Neural cell (in vitro differentiated cells): ENCODE measurements around the gene XXYLT1. TPM values are rescaled to one million over a fixed set of nuclear protein-coding genes. Genes with fewer than 3 reads are reported as not detected.

Source experiments
- H2AFZ ChIP-seq: fragments of 200-600, 300-800 bp; sonication (generic), shearing (Covaris generic); 2 replicates; pipeline ENCODE4 v1.6.0; 2014; ENCODE audit warnings: low read depth, mild to moderate bottlenecking, antibody characterized with exemption, low read length, moderate library complexity
- H3F3A ChIP-seq: fragments of 200-600 bp; shearing (Covaris generic); 2 replicates; pipeline ENCODE4 v1.6.1; 2016; ENCODE audit warnings: mild to moderate bottlenecking, moderate library complexity, mixed read lengths, antibody characterized with exemption, low read length; ENCODE audit not compliant: insufficient read depth, poor library complexity, severe bottlenecking
- H3K27ac ChIP-seq: fragments of 200-600, 300-800 bp; sonication (generic), shearing (Covaris generic); 2 replicates; pipeline ENCODE4 v1.5.1; 2014; ENCODE audit warnings: mild to moderate bottlenecking, low read length, moderate library complexity
- H3K27me3 ChIP-seq: fragments of 300-800, 200-600 bp; sonication (generic), shearing (Covaris generic); 2 replicates; pipeline ENCODE4 v1.6.0; 2014; ENCODE audit warnings: mild to moderate bottlenecking, low read depth, low read length, moderate library complexity; ENCODE audit not compliant: insufficient read depth
- H3K36me3 ChIP-seq: fragments of 300-800, 200-600 bp; sonication (generic), shearing (Covaris generic); 2 replicates; pipeline ENCODE4 v1.5.1; 2014; ENCODE audit warnings: mild to moderate bottlenecking, antibody characterized with exemption, low read length, moderate library complexity; ENCODE audit not compliant: insufficient read depth
- H3K4me2 ChIP-seq: fragments of 300-800, 200-600 bp; sonication (generic), shearing (Covaris generic); 2 replicates; pipeline ENCODE4 v1.6.0; 2014; ENCODE audit warnings: mild to moderate bottlenecking, low read length
- H3K4me3 ChIP-seq: fragments of 300-800, 200-600 bp; sonication (generic), shearing (Covaris generic); 2 replicates; pipeline ENCODE4 v1.5.1; 2014; ENCODE audit warnings: mild to moderate bottlenecking, low read length, moderate library complexity
- H3K79me2 ChIP-seq: fragments of 200-600 bp; shearing (Covaris generic); replicated peaks from 2 replicates; pipeline ENCODE4 v1.6.0; 2014; ENCODE audit warnings: mild to moderate bottlenecking, low read length, moderate library complexity; ENCODE audit not compliant: insufficient read depth
- H3K9ac ChIP-seq: fragments of 300-800, 200-600 bp; sonication (generic), shearing (Covaris generic); 2 replicates; pipeline ENCODE4 v1.6.1; 2016; ENCODE audit warnings: mild to moderate bottlenecking, low read length, mixed read lengths
- H3K9me2 ChIP-seq: fragments of 200-600 bp; shearing (Covaris generic); 2 replicates; pipeline ENCODE4 v1.6.1; 2016; ENCODE audit warnings: mild to moderate bottlenecking, low read length, mixed read lengths; ENCODE audit not compliant: insufficient read depth
- H3K9me3 ChIP-seq: fragments of 200-600, 300-800 bp; sonication (generic), shearing (Covaris generic); 2 replicates; pipeline ENCODE4 v1.6.1; 2016; ENCODE audit warnings: mild to moderate bottlenecking, mixed run types, low read length, moderate library complexity, mixed read lengths
- H4K20me1 ChIP-seq: fragments of 200-600 bp; shearing (Covaris generic); 2 replicates; pipeline ENCODE4 v1.6.1; 2016; ENCODE audit warnings: mild to moderate bottlenecking, mixed run types; ENCODE audit not compliant: insufficient read depth
- EP300 ChIP-seq: fragments of 450-650 bp; conservative IDR thresholded peaks from 2 replicates; pipeline ENCODE4 v1.6.1; 2014; ENCODE audit warnings: antibody characterized with exemption, mild to moderate bottlenecking, moderate library complexity; ENCODE audit not compliant: poor library complexity, severe bottlenecking
- EZH2 ChIP-seq: fragments of 200-600, 300-800 bp; shearing (Covaris generic), sonication (generic); IDR thresholded peaks from 2 replicates; pipeline ENCODE4 v1.6.1; 2014; ENCODE audit warnings: antibody characterized with exemption, low read length, borderline replicate concordance, mild to moderate bottlenecking; ENCODE audit not compliant: insufficient read depth, poor library complexity, severe bottlenecking
- MXI1 ChIP-seq: fragments of 450-650 bp; conservative IDR thresholded peaks from 2 replicates; pipeline ENCODE4 v1.6.1; 2014; ENCODE audit warnings: antibody characterized with exemption, mild to moderate bottlenecking; ENCODE audit not compliant: poor library complexity, severe bottlenecking
- POLR2AphosphoS5 ChIP-seq: IDR thresholded peaks from 2 replicates; pipeline ENCODE4 v1.6.1; 2012
- RAD21 ChIP-seq: fragments of 450-650 bp; conservative IDR thresholded peaks from 2 replicates; pipeline ENCODE4 v1.6.1; 2014; ENCODE audit warnings: antibody characterized with exemption, mild to moderate bottlenecking, moderate library complexity
- SMC3 ChIP-seq: fragments of 450-650 bp; conservative IDR thresholded peaks from 2 replicates; pipeline ENCODE4 v1.6.1; 2014; ENCODE audit warnings: antibody characterized with exemption, mild to moderate bottlenecking, moderate library complexity; ENCODE audit not compliant: poor library complexity
- polyA plus RNA-seq: library from polyadenylated mRNA; depleted of rRNA; stranded (reverse); fragments of >200 nt; gene quantifications from 2 replicates; pipeline ENCODE4 v1.2.3, GENCODE V29; 2014
- TF ChIP-seq, protein P1 (sequence below): fragments of 450-650 bp; IDR thresholded peaks from 2 replicates; pipeline ENCODE4 v1.5.1; 2014; ENCODE audit warnings: antibody characterized with exemption, mild to moderate bottlenecking, moderate library complexity; ENCODE audit not compliant: poor library complexity, severe bottlenecking
- TF ChIP-seq, protein P2 (sequence below): IDR thresholded peaks from 2 replicates; pipeline ENCODE4 v1.6.1; 2012; ENCODE audit warnings: borderline replicate concordance

Gene XXYLT1
- polyA plus RNA-seq, 1 donor from 2014 or later = 25.4 TPM

DNA sequence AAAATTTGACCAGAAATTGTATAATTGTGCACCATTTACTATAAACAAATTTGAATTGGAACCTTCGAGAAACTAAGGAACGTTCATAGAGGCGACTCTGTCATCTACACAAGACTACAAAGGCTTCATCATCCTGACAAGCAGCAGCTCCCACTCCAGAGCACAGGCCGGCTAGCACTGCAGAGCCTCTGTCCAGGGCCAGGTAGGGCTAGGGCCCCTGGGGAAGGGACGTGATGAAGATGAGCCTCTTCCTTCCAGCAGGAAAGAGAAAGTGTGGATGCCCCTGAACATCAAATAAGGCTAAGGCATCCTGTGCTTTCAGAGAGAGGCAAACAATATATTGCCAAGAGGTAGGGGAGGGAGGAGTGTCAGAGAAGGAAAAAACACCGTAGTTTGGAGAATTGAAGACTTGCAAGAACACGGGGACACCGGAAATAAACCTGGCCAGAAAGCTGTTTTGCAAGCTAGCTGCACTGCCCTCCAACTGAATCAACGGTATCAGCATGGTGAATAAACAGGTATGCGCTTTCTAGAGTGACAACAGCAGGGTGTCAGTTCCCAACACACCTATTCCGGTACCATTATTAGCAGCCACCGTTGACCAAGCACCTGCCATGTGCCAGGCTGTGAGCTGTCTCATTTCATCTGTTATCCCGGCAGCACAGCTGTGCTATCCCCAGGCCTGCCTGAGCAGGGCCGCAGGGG lies 12.4 kb downstream of the XXYLT1 start:
- H3K27me3 ChIP-seq = no peaks in the 10 kb centered on the region
- H3K4me2 ChIP-seq = no peak overlapping the region
- H3K4me3 ChIP-seq = peak overlapping the region; percentile 78
- H2AFZ ChIP-seq = no peak overlapping the region
- H3K27ac ChIP-seq = no peak overlapping the region
- H3K9me3 ChIP-seq = no peaks in the 10 kb centered on the region
- TF ChIP-seq MXI1 (no peak), EZH2 (no peak), SMC3 (peak; percentile 22)
- TF ChIP-seq, protein P1, sequence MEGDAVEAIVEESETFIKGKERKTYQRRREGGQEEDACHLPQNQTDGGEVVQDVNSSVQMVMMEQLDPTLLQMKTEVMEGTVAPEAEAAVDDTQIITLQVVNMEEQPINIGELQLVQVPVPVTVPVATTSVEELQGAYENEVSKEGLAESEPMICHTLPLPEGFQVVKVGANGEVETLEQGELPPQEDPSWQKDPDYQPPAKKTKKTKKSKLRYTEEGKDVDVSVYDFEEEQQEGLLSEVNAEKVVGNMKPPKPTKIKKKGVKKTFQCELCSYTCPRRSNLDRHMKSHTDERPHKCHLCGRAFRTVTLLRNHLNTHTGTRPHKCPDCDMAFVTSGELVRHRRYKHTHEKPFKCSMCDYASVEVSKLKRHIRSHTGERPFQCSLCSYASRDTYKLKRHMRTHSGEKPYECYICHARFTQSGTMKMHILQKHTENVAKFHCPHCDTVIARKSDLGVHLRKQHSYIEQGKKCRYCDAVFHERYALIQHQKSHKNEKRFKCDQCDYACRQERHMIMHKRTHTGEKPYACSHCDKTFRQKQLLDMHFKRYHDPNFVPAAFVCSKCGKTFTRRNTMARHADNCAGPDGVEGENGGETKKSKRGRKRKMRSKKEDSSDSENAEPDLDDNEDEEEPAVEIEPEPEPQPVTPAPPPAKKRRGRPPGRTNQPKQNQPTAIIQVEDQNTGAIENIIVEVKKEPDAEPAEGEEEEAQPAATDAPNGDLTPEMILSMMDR = peak; percentile 10
- H4K20me1 ChIP-seq = no peaks in the 10 kb centered on the region
- no peaks in the 10 kb centered on the region for H3K36me3 ChIP-seq
- peak overlapping the region; percentile 80 for H3K9ac ChIP-seq
- peaks cover 4% of the 10 kb centered on the region for H3K79me2 ChIP-seq
- no peaks in the 10 kb centered on the region for H3F3A ChIP-seq
- no peaks in the 10 kb centered on the region for H3K9me2 ChIP-seq

DNA sequence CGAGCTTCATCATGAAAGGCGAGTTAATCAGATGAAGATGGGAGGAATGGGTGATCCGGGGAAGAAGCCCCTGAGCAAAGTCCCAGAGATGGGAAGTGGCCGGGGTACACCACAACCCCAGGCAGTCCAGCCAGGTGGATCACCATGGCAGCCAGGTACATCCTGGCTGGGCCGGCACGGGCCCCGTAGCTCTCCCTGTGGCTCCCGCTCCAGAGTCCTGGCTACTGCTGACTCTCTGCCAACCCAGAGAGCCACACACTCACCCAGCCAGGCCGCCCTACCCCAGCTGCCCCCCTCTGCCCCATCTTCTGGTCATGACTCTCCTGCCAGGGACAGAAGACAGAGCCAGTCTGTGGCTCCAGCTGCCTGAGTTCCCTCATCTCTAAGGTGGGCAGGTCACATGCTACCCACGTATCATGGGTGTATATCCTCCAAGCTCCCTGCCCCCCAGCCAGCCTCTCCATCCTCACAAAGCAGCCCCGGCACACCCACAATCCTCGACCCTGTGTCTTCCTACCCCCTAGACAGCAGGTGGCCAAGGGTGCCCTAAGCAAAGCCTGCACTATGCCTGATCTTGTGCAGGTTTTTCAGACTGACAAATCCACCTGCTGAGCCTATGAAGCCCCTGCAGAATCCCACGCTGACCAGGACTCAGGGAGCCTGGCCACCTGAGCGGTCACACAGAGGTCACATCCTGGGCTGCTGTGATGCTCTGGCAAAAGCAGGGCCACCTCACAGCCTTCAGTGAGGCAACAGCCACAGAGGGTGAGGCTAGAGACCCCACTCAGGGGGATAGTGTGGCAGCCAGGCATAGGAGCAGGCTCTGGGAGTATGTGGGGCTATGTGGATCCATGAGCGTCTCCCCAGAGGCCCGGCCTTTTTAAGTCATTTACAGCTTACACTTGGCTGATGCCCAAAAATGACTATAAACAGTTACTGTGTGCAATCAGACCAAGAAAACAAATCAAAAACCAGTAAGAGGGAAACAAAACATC lies 13.2 kb downstream of the XXYLT1 start:
- TF ChIP-seq RAD21 (no peak), EZH2 (no peak), EP300 (no peak), POLR2AphosphoS5 (no peak), SMC3 (no peak), MXI1 (no peak)
- TF ChIP-seq, protein P2, sequence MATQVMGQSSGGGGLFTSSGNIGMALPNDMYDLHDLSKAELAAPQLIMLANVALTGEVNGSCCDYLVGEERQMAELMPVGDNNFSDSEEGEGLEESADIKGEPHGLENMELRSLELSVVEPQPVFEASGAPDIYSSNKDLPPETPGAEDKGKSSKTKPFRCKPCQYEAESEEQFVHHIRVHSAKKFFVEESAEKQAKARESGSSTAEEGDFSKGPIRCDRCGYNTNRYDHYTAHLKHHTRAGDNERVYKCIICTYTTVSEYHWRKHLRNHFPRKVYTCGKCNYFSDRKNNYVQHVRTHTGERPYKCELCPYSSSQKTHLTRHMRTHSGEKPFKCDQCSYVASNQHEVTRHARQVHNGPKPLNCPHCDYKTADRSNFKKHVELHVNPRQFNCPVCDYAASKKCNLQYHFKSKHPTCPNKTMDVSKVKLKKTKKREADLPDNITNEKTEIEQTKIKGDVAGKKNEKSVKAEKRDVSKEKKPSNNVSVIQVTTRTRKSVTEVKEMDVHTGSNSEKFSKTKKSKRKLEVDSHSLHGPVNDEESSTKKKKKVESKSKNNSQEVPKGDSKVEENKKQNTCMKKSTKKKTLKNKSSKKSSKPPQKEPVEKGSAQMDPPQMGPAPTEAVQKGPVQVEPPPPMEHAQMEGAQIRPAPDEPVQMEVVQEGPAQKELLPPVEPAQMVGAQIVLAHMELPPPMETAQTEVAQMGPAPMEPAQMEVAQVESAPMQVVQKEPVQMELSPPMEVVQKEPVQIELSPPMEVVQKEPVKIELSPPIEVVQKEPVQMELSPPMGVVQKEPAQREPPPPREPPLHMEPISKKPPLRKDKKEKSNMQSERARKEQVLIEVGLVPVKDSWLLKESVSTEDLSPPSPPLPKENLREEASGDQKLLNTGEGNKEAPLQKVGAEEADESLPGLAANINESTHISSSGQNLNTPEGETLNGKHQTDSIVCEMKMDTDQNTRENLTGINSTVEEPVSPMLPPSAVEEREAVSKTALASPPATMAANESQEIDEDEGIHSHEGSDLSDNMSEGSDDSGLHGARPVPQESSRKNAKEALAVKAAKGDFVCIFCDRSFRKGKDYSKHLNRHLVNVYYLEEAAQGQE = no peak
- TF ChIP-seq, protein P1 = no peak
- H3K9ac ChIP-seq = peak overlapping the region; percentile 80
- H2AFZ ChIP-seq = no peak overlapping the region
- no peak overlapping the region for H3K4me3 ChIP-seq
- no peaks in the 10 kb centered on the region for H3K27me3 ChIP-seq
- H3K27ac ChIP-seq = no peak overlapping the region
- H3K9me2 ChIP-seq = no peaks in the 10 kb centered on the region
- H3K79me2 ChIP-seq = peaks cover 4% of the 10 kb centered on the region
- H3K4me2 ChIP-seq = no peak overlapping the region
- no peaks in the 10 kb centered on the region for H4K20me1 ChIP-seq
- H3K36me3 ChIP-seq = no peaks in the 10 kb centered on the region
- H3K9me3 ChIP-seq = no peaks in the 10 kb centered on the region
- no peaks in the 10 kb centered on the region for H3F3A ChIP-seq
